ENCODE data around the gene SOX8.

SOX8 gene

DNA sequence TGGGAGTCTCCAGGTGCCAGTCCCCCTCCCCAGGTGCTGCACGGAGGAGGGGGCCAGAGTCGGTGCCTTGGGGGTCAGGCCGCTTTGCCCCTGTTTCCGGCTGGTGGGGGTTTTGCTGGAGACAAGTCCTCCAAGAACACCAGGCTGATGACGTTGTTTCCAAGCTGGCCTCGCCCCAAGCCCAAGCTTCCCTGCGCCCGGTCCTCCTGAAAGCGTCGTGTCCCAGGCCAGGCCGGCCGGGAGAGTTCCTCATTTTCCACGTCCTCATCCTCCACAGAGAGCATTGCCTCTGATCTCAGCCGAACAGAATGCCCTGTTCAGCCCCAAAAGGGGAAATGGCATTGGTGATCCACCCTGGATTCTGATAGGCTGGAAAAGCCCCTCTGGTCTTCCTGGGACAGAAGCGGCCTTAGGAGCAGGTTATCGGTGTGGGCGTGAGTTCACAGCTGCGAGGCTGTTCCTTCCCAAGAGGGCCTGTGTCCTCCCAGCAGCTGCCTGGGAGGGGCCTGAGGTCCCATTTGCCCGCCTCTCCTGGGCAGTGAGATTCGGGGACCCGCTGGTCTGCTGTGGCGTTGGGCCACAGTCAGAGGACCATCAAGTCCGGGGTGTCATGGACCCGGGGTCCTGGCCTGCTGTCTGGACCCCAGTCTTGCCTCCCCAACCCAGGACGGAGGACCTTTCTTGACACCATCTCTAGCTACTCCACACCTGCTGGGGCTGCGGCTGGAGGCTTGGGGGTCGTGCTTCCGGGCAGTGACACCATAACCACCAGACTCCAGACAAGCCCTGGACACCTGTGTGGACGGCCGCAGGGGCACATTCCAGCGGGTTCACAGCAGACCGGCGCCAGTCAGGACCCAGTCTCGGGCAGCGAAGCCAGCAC lies 7.1 kb downstream of the SOX8 start:
- no peak for DNase-seq (ENCODE audit: low read depth)

DNA sequence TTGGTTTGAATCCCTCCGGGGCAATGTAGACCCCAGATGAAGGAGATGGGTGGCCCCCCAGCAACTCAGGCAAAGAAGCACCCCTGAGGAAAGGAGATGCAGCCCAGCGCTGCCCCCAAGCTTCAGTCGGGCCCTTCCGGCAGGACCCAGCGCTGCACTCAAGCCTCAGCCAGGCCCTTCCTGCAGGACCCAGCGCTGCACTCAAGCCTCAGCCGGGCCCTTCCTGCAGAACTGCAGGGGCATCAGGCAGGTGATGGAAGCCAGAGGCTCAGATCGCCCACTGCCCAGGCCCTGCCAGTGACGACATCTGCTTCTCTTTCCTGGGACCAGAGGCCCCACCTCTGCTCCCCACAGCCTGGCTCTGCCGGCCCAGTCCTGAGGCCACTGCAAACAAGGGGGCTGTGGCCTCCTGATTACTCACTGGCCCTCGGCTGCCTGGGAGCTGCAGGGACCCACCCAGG lies 7.8 kb downstream of the SOX8 start:
- DNase-seq (ENCODE audit: low read depth), result no peak

DNA sequence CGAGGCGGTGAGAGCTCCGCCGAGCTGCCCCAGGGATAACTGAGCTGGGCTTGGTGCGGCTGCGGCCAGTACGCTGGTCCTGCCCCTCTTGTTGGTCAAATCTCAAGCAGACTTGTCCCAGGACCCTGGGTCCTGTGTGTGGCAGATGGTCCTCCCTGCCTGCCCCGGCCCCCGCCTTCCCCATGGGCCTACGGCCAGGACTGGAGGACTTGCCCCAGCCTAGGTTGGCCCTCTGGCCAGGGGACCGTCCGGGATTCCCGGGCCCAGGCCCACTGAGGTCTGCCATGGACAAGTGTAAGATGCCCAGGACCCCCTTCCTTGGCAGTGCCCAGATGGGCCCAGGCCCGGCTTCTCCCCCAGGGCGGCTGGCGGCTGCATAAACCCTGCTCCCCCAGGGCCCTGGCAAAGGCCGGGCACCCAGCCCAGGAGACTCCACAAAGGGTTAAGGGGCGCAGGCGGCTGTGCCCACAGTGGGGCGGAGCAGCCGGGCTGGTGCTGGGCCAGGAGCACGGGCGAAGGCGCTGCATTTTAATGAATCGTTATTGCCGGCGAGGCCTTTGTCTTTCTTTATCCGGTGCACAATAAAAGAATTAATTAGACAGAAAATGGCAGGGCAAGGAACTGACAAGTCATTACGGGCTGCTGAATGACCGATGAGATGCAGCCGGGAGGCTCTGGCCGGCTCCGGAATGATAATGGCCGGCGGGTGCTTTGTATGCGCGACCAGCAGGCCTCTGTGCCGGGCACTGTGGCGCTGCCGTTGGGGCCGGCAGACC lies 9.1 kb downstream of the SOX8 start:
- DNase-seq (ENCODE audit: low read depth), result no peak

DNA sequence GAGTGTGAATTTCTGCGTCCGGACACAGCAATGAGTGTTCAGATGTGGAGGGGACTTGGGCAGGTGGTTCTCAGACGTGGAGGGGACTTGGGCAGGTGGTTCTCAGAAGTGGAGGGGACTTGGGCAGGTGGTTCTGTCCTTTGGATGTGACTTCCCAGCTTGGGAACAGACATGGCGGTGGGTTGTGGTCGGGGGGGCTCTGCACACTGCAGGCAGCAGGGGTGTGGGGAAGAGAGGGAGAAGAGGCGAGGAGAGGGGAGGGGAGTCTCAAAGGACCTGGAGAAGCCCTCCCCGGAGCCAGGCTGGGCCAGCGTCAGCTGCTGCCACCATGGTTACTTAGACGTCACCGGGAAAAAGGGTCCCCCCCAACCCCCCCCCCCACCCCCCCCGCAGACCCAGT lies 9.8 kb downstream of the SOX8 start:
- no peak for DNase-seq (ENCODE audit: low read depth)

DNA sequence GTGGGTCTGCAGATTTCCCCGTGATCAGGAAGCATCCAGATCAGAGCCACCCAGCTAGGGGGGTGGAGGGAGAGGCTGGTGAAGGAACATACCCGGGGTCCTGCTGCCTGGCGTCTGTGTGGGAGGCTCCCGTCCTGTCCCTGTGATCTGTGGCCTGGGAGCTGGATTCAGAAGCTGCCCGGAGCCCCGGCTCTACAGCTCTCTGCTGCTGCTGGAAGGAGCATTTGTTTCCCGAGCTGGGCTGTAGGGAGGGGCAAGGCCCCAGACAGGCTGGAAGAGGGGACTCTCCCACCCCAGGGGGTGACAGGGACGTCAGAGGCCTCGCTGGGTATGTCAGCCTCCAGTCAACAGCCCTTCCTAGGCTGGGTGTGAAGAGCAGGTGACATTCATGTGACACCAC lies 10.2 kb downstream of the SOX8 start:
- no peak for DNase-seq (ENCODE audit: low read depth)

DNA sequence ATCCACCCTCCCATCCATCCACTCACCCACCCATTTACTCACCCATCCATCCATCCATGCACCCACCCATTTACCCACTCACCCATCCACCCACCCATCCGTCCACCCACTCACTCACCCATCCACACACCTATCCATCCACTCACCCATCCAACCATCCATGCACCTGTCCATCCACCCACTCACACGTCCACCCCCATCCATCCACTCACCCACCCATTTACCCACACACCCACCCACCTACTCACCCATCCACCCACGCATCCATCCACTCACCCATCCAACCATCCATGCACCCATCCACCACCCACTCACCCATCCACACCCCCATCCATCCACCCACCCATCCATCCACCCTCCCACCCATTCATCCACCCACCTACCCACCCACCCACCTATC lies 12.2 kb downstream of the SOX8 start:
- no peak for DNase-seq (ENCODE audit: low read depth)

DNA sequence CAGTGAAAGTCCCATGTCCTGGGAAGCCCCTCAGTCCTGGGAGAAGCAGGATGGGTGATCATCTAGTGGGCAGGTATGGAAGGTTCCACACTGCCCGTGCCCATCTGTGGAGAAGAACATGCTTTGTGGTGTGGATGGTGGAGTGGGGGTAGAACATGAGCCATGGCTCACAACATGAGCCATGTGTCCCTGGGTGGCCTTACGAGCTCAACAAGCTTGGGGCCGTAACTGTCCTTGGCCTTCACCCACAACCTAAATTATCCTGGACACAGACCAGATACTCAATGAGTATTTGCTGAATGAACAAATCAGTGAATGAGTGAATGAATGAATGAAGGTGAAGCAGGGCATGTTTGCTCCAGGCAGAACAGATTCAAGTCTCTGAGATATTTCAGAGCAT lies 13.5 kb downstream of the SOX8 start:
- no peak for DNase-seq (ENCODE audit: low read depth)

DNA sequence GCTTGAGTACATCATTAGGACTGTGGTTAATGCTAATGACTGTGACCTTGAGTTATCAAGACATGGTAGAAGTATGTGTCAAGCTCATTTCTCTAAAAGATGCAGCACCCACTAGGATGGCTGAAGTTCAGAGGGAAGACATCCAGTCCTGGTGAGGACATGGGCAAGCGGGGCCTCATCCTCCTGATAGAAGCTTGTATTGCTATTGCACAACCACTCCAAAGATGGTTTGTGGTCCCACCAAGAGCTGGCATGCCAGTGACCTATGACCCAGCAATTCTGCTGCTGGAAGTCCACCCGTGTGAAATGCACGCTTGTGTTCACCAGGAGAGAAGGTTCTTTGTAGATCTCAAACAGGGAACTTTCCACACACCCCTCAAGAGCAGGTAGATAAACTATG lies 14.2 kb downstream of the SOX8 start:
- no peak for DNase-seq (ENCODE audit: low read depth)

DNA sequence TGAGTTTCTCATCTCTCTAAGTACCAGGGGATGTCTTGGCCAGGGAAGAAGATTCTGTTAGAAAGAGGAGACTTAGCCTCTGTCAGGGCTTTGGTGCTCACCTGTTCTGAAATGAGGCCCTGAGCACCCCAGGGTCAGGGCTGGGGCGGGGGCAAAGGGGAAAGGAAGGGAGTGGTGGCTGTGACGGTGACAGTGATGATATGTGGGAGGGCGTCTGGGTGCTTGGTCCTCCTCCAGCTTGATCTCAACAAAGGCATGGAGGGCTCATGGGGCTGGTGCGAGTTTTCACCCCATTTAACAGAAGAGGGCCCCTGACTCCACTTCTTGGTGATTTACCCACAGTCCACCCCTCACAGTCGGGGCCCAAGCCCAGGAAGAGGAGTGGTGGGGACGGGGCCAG lies 15.1 kb downstream of the SOX8 start:
- DNase-seq (ENCODE audit: low read depth), result no peak

DNA sequence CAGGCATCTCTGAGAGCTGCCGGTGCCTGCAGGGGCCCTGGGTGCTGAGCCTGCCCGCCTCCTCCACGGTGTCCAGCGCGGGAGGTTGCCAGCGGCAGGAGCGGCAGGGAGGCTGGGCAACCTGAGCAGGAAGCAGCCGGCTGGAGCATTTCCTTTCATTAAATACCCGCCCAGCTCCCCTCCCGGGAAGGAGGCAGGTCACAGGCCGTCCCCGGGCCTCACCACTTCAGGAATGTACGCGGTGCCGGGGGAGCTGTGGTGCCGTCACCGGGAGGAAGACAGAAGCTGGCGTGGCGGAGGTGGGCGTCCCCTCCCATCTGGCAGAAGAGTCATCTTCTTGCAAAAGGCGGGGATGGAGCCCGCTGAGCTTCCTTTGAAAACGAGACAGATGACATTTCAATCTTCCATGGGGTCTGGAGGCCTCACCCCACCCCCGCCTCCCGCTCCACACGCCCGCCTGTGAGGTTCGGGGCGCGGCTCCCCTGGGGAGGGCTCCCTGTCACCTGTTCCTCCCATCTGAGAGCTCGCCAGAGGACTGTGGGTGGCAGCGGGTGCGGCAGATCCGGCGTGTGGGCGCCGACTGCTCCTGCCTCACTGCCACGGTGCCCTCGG lies 16.0 kb downstream of the SOX8 start:
- DNase-seq (ENCODE audit: low read depth), result peak; percentile 48

DNA sequence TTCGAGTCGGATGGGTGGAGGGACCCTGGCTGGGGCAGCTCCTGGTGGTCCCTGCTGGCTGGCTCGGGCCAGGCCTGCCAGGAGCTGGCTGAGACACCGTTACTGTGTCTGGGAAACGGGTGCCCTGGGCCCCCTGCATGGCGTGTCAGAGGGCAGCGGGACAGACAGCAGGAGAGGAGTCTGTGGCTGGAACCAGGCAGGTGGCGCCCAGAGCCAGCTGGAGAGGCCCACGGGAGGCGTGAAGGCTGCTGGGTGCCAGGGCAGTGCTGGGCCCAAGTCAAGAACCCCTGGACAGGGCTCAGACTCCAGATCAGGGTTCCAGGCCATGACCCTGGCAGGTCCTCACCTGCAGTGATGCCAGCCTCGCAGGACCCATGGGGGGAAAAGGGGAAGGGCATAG lies 16.6 kb downstream of the SOX8 start:
- no peak for DNase-seq (ENCODE audit: low read depth)

DNA sequence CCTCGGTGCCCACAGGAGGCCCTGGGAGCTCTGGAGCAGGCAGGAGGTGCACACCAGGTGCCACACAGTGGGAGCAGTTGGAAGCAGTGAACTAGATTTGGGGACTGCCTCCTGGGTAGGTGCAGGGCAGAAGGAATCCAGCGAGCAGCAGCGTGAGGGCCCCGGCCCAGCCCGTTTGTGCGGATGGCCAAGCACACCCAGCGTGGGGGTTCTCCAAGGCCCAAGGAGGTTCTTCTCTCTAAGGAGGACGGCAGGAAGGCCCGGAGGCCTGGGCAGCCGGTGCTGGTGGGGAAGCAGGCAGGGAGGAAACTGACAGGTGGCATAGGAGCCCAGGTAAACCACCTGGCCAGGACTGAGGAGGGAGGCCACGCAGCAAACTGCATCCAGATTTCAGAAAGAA lies 17.0 kb downstream of the SOX8 start:
- no peak for DNase-seq (ENCODE audit: low read depth)

DNA sequence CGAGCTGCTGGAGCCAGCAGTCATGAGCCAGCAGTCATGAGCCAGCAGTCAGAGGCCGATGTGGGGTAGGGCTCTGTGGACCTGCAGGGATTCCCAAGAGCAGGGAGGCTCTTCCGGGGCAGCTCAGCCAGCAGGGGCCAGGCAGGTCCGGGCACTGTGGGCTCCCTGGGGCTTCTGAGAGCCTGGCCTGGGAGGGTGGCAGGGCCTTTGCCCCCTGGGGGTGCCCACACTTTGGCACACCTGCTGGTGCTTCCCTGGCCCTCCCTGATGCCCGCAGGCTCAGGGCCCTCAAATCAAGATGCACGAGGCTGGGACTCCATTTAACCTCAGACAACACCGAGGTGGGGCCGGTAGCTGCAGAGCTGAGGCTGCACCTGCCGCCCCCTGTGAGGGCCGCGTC lies 18.1 kb downstream of the SOX8 start:
- no peak for DNase-seq (ENCODE audit: low read depth)

DNA sequence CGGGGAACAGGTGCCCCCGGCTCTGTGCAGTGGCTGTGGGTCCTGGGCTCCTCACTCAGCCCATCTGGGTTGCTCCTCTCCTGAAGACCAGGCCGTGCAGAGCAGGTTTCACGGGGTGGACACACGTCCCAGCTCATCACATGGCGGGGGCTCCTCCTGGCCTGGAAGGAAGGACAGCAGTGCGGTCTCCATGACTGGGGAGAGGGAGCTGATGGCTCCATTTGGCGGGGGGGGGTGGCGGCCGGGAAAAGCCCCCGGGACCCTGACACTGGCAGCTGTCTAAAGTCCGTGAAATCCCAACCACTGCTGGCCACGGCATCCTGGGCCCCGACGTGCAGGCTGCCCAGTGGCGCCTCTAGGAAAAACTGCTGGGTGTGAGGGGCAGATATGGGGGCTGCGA lies 19.0 kb downstream of the SOX8 start:
- no peak for DNase-seq (ENCODE audit: low read depth)

DNA sequence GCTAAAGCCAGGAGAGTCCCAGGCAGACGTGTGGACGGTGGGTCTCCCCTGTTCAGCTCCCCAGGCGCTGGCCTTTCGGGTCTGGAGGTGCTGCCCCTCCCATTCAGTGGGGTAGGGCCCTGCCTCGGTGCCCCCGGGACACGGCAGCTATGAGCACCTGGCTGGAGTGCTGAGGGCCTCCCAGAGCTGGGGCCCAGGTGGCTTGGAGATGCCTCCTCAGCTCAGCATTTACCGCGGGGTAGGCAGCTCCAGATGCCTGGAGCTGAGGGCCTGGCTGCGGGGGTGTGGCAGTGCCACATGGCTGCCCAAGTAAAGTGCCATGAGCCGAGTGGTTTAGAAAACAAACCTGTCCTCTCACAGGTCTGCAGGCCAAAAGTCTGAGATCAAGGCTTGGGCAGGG lies 19.5 kb downstream of the SOX8 start:
- DNase-seq (ENCODE audit: low read depth), result no peak

DNA sequence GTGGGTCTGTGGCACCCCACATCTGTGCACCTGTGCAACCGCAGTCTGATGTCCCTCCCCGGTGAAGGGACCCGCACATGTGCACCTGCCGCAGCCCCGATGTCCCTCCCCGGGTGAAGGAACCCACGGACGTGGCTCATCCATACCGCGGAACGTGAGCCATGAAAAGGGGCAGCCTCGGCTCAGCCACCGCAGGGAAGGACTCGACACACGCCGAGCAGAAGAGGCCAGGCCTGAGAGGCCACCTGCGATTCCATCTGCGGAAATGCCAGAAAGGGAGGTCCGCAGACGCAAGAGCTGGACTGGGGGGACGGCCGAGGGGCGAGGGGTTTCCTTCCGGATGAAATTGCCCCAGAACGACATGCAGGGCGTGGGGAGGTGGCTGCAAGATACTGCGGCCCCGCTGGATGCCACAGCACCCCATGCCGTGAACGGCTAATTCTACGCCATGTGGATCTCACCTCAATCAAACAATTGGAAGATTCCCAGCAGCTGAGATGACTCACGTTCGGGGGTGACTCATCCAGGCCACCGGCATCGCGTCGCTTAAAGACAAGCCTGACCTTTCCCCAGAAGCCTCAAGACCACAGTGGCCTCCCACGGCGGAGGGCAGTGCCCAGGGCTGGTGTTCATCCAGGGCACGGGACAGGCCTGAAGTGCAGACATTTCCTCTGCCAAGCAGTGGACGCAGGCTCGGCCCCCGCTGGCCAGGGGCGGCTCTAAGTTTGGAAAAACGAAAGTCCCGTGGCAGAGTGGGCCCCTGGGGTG lies 21.0 kb downstream of the SOX8 start:
- DNase-seq (ENCODE audit: low read depth), result peak; percentile 65

DNA sequence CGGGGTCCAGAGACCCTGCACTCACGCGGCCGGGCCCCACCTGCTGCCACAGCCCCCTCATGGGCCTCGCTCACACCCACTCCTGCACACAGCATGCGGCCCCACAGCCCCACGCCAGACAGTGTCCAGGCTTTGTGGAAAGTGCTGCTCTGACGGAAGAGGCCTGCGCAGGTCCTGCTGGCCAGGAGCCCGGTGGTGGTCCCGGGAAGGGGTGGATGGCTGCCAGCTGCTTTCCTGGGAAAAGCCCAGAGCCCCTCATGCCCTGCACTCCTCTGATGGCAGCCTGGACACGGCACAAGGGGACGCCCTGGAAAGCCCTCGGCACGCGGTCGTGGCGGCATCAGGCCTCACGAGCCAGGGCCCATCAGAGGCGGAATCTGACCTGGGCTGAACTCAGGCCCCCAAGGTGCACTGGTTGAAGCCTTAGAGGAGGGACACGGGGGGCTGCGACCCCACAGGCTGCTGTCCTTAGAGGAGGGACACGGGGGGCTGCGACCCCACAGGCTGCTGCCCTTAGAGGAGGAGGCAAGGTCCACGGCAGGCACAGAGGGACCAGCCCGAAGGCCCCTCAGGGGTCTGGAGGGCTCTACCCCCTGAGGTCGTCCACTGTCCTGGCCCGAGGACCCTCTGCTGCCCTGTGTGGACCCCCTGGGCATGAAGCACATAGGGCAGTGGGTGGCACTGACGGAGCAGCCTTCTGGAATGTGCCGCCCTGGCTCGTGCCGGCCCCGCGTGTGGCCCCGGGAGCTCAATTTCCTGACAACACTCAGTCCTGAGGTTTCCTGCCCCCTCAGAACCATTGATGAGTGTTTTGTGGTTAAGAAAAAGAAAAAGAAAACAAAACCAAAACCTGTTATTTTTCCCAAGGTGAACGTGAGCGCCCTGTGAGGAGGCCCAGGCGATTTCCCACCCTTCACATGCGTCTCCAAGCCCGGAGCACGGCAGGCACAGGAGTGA lies 22.1 kb downstream of the SOX8 start:
- no peak for DNase-seq (ENCODE audit: low read depth)

DNA sequence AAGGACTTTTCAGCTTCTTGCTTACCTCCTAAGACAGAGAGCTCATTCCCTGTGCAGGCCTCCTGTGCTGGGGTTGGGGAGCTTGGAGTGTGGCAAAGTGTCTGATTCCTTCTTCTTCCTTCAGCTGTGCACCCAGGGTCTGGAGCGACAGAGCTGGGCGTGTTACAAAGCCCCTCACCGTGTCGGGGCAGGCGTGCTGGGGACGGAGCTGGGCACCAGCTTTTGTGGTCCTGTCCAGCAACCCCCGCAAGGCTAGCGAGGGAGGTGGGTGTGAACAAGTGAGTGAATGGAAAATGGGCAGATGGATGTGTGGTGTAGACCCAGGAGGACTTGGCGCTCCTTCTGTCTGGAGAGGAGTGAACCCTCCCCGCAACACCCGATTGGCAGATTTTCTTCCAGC lies 23.7 kb downstream of the SOX8 start:
- DNase-seq (ENCODE audit: low read depth), result no peak

DNA sequence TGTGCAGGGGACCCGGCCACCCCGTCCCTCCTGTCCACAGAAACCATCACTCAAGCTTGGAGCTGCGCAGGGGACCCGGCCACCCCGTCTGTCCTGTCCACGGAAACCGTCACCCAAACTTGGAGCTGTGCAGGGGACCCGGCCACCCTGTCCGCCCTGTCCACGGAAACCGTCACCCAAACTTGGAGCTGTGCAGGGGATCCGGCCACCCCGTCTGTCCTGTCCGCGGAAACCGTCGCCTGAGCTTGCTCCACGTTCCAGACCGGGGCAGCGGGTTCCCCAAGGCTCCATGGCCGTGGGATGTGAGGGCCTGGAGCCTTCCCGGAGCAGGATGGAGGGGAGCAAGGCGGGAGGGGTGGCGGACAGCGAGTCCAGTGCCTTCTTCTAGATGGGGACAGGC lies 25.2 kb downstream of the SOX8 start:
- DNase-seq (ENCODE audit: low read depth), result no peak

DNA sequence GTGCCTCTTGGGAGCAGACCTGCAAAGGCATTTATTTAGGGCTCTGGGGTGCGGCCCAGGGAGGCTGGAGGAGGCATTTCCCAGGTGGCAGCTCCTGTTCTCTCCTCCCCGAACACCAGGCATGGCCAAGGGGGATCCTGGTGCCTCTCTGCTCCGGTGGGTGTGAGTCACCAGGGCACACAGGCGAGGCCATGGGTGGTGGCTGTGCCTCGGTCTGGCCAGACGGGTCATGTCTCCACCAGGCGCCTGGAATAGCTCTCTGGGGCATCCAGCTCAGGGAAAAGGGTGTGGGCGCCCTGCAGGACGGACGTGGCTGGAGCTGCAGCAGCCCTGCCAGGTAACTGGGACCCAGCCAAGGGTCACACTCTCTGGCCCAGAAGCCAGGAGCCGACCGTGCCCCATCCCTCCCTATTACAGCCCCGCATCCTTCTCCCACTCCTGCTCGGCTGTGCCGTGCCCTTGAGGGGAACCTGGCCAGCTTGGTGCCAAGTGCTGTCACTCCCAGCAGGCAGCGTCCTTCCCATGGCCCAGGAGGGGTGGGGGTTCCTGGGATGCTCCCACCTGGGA lies 25.8 kb downstream of the SOX8 start:
- DNase-seq (ENCODE audit: low read depth), result no peak

DNA sequence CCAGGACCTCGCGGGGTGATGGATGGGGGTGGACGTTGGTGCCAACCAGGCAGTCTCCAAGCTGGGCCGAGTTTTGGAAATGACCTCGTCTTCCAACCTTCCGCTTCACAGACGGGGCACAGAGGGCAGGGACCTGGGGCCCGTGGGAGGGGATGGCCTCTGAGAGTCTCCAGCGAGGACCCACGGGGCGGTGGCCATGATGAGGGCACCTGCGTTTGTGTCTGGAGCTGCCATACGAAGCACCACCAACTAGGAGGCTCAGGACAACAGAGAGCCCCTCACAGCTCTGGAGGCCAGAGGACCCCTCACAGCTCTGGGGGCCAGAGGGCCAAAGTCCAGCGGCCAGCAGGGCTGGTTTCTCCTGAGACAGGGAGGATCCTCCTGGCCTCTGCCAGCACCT lies 26.5 kb downstream of the SOX8 start:
- no peak for DNase-seq (ENCODE audit: low read depth)
